ENCODE data around the gene DYNC2I2.
A peak's percentile ranks its signal among the peaks of the same experiment; 100 is the strongest.
"Not testable (repeated sequence)": the region's sequence is repeated elsewhere in the genome, so short reads cannot be mapped to it uniquely, and the experiment has no call there.

DYNC2I2 gene

DNA sequence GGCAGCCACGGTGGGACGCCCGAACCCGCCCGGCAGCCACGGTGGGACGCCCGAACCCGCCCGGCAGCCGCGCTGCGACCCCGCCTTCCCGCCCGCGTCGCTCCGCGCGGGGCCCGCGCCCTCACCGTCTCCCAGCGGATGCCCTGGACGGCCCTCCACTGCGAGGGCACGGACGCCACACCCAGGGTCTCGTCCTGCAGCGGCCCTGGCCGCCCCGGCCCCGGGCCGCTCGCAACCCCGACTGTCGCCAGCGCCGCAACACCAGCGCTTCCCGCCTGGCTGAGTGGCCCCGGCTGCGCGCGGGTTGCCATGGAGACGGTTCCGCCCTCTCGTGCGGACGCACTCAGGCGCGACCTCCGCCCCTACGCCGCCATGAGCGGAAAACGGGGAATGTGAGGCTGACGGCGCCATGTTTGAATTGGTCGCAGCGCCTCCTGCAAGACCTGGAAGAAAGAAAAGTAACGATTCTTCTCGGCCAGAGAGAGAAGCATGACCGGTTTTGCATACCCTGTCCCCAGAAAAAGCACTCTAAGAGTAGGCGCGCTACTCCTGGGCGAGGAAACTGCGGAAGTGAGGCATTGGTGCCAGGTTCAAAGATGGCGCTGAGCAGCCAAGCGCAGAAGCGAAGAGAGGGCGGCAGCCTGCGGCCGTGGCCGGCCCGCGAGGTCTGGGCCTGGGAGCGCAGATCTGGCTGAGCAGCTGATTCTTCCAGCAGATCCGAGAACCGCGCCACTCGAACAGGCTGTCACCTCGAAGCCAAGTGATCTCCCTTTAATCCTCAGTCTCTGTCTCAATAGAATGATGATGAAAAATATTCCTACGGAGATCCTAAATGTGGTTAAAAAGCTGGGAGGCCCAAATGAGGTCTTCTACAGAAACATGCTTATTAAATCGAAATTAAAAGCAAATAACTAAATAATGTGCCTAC is at the start of gene DYNC2I2:
Gene DYNC2I2, minus strand, starts transcription at position 432 of the 928 bp plus-strand sequence. Its CDS starts 121 bp downstream, at position 311.
- DNase-seq (ENCODE audit: low spot score): peak; percentile 95

DNA sequence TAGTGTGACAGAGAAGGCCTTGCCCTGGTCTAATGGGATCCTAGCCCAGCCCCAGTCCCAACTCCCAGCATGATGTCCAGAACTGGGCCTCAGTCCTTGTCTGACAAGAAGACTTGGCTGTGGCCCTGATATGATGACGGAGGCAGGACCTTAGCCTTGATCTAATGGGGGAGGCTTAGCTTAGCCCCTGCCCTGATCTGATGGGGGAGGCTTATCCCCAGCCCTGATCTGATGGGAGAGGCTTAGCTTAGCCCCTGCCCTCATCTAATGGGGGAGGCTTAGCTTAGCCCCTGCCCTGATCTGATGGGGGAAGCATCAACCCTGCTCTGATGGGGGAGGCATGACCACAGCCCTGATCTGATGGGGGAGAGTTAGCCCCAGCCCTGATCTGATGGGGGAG is 49.4 kb upstream of the DYNC2I2 start:
- DNase-seq (ENCODE audit: low spot score): no peak

GRCh38 chr9:128705051-128705965 is 48.7 kb upstream of the DYNC2I2 start:
- DNase-seq (ENCODE audit: low spot score): no peak

DNA sequence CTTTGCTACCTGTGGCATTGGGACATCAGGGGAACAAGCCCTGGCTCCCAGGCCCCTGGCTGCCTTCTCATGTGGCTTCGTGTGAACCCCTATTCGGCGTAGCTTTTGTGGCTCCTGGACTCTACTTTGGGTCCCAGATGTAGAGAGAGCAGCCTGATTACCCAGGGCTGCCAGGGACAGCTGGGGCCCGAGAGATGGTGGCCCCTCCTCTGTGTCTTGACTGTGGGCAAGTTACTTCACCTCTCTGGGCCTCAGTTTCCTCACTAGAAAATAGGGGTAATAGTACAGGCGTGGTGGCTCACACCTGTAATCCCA is 47.7 kb upstream of the DYNC2I2 start:
- no peak for DNase-seq (ENCODE audit: low spot score)

DNA sequence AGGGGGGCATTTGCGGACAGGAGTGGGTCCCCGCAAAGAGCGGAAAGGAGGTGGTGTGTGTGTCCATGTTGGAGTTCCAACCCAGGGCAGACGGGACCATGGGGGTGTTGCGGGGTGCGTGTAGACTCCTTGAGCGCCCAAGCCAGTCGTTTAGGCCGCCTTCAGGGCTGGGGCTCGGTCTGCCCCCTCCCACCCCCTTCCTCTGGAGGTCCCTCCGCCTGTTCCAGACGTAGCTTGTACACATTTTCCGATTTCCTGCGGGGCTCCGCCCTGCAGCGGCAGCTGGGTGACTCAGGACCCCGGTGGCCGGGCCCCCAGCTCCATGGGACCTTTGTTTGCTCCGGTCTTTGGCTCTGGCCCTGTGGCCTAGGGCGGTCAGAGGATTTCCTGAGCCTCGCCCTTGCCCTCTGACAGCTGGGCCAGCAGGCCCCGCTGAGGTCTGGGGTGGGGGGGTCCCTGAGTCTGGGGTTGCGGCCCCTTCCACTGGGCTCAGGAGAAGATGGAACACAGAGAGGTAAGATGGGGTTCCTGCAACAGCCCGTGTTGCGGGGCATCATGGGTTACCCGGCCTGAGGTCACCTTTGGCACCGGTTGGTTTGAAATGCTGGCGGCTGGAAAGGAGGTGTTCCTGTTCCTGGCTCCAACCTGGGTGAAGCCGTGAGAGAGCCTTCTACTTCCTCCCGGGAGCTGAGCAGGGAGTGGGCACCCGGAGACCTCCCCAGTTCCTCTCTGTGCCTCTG is 47.1 kb upstream of the DYNC2I2 start:
- no peak for DNase-seq (ENCODE audit: low spot score)

DNA sequence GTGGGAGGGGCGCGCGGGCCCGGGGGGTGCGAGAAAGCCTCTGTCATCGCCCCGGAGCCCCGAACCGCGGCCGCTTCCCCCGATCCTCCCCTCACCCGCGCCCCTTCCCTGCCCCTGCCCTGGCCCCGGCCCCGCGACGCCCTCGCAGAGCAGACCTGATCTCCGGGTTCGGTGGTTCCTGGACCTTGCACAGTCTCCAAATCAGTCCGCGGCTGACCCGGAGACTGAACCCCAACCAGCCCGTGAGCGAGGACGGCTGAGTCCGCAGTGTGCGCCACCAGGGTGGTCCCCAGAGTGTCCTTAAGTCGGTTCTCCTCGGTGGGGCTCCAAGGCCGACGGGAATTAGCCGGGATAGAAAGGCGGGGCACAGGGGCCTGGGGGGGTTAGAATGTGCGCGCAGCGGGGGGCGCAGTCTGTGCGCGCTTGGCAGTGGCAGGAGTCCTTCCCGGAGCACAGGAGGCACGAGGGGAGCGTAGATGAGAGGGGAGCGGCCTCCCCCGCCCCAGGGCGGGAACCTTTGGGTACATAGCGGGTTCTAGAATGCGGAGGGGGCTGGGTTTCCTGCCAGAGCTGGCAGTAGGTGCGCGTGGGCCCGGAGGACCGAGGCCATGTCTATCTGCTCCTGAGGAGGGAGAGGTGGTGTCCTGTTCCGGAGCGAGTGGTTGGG is 46.4 kb upstream of the DYNC2I2 start:
- DNase-seq (ENCODE audit: low spot score): no peak

GRCh38 chr9:128702445-128702948 is 45.9 kb upstream of the DYNC2I2 start, which contains the start of gene PKN3:
PKN3 (plus strand) TSS chr9:128702503; CDS start chr9:128702916, 413 bp downstream.
- DNase-seq (ENCODE audit: low spot score): peak; percentile 74

GRCh38 chr9:128701227-128701854 is 44.7 kb upstream of the DYNC2I2 start:
- no peak for DNase-seq (ENCODE audit: low spot score)

GRCh38 chr9:128699096-128699795 is 42.6 kb upstream of the DYNC2I2 start:
- DNase-seq (ENCODE audit: low spot score): not testable (repeated sequence)

DNA sequence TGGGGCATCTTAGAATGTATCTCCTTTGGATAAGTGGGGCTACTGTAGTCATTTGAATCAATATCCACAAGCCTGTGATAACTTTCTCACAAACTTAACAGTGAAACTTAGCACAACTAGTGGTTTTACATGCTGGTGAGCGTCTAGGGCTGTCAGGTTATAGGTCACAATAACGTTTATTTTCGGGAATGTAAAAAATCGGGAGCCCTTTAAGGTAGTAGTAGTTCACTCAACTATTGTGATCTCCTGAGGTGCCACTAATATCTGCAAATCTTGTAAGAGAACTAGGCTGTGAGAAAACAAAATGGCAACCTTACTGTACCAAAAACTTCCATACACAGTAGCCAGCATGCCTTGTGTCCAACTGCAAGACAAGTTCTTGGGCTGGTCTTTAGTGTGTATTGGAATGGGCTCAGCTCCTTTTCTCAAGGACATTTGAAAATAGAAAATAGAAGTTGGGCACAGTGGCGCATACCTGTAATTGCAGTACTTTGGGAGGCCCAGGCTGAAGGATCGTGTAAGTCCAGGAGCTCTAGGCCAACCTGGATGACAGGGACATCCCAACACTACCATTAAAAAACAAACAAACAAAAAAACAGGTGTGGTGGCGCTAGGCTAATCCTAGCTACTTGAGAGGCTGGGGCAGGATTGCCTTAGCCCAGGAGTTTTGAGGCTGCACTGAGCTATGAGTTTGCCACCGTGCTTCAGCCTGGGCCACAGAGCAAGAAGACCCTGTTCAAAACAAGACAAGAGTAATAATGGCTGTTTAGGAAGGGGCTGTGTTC is 40.5 kb upstream of the DYNC2I2 start:
- no peak for DNase-seq (ENCODE audit: low spot score)

DNA sequence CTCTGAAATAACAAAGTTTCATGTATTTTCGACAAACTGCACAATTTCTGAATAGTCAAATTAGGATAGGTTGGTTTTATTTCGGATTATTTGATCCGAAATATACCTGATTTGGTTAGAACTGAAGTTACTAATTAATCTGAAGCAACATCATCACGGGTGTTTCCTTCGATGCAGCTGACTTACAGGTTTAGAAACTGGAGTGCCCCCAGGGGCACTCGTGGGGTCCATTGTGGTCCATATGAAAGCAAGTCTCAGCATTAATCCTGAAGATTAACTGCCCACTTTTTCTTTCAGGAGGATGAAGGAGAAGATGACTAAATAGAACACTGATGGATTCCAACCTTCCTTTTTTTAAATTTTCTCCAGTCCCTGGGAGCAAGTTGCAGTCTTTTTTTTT is 37.7 kb upstream of the DYNC2I2 start:
- DNase-seq (ENCODE audit: low spot score): no peak

DNA sequence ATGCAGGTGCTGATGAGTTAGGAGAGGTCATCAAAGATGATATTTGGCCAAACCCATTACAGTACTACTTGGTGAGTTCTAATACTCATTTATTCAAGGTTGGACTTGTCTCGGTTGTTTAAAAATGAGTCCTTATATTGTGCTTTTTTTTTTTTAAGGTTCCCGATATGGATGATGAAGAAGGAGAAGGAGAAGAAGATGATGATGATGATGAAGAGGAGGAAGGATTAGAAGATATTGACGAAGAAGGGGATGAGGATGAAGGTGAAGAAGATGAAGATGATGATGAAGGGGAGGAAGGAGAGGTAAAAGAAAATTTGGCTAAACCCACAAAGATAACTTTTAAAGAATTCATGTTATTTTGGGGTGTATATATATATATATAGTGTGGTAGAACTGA is 37.1 kb upstream of the DYNC2I2 start:
- DNase-seq (ENCODE audit: low spot score): not testable (repeated sequence)

- DNase-seq (ENCODE audit: low spot score): no peak
These were observed 34.0 kb upstream of the DYNC2I2 start for GRCh38 chr9:128690684-128691034.

DNA sequence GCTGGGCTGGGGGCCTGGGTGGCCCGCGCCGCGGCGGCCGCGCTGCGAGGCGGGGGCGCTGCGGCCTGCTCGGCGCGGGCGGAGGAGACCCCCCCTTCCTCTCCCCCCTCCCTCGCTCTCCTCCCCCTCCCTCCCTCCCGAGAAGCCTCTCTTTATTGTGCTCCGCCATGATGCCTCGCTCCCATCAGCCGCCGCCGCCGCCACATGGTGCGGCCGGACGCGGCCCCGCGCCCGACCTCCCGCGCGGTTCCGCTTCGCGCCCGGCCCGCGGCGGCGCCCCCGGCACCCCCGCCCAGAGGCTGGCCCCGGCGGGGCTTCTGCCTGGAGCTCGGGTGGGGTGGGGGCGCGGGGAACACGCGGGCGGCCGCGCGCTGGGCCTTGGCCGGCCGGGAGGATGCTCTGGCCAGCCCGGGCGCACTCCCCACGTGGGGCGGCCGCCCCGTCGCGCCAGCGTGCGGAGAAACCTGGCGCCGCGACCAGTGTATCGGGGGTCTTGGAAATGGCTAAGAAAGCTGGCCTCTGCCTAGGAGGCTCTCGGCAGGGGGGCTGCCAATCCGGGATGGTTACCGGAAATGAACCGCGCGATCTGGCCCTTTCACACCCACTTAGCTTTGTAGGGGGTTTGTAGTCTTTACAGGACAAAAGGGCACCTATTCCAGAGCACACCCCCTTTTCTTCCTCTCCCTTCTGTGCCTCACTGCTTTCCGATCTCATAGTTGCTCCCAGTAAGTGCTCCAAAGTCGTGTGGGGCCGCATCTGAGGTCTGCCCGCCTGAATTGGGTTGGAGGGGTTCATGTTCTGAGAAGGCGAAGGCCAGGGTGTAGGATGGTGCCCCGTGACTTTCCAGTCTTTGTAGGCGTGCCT is 33.4 kb upstream of the DYNC2I2 start:
- DNase-seq (ENCODE audit: low spot score): peak; percentile 66

DNA sequence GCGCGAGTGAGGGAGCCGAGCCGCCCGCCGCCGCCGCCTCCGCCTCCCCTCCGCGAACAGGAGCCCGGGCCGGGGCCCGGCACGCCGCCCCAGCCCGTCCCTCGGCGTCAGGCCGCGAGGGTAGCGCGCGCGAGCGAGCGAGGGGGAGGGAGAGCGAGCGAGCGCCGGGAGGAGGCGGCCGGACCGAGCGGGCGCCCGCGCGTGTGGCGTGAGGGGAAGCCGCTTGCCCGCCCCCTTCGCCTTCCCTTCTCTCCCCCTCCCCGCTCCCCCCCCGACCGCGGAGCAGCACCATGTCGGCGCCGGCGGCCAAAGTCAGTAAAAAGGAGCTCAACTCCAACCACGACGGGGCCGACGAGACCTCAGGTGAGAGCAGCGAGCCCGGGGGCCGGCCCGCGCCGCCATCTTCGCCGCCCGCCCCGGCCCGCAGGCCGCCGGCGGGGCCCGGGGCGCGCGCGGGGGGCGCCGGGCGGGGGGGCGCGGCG is 32.7 kb upstream of the DYNC2I2 start:
- peak; percentile 47 for DNase-seq (ENCODE audit: low spot score)

DNA sequence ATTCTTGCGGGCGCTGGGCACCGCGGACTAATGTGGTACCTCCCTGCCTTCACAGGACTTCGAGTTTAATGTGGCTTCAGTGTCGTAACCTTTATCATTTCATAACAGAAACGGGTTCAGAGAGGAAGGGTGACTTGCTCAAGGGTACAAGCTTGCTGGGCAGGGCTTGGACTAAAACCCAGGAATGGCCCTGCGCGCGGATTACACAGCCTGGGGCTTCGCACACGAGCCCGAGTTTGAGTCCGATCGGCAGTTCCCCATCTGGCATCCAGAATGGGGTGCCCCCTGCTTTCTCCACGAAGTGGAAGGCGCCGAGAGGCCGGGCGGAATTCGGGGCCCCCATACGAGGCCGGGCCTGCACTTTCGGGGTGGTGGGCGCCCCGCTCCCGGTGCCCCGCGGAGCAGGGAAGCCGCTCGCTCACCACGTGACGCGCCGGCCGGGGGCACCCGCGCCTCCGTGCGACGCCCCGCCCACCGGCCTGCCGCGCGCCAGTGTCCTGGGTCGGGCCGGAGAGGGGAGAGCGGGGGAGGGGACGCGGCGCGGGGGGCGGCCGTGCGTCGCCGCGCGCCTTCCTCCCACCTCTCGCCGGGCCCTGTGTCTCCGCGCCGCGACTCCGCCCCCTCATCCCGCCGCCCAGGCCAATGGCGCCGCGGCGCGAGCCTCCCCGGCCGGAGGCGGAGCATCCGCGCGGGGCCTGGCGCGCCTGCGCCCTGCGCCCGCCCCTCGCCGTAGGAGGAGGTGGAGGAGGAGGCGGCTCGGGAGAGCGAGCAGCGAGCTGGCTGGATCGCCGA is 32.0 kb upstream of the DYNC2I2 start, which contains the start of gene SET:
Gene SET, plus strand, starts transcription at position 722 of the 792 bp plus-strand sequence. CDS start 361 bp downstream, outside the sequence.
- DNase-seq (ENCODE audit: low spot score): peak; percentile 93

GRCh38 chr9:128687453-128687852 is 30.8 kb upstream of the DYNC2I2 start:
- DNase-seq (ENCODE audit: low spot score): no peak
